Measurements from ENCODE around the gene PCDHB1. TPM values are rescaled to one million over a fixed set of nuclear protein-coding genes. Genes with fewer than 3 reads are reported as not detected.

Gene PCDHB1
- total and polyA plus RNA-seq, 2 of the 8 experiments (the other 6 are each of a cell fraction or from before 2014, with no cell fraction given): 0.03 to 0.04 TPM

DNA sequence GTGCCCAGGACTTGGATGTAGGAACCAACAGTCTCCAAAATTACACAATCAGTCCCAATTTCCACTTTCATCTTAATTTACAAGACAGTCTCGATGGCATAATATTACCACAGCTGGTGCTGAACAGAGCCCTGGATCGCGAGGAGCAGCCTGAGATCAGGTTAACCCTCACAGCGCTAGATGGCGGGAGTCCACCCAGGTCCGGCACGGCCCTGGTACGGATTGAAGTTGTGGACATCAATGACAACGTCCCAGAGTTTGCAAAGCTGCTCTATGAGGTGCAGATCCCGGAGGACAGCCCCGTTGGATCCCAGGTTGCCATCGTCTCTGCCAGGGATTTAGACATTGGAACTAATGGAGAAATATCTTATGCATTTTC lies 44.1 kb downstream of the PCDHB1 start:
- no peak overlapping the region for H4K5ac ChIP-seq (ENCODE audit: insufficient read length, low read depth, low read length)
- peaks cover 3% of the 10 kb centered on the region for H3K23me2 ChIP-seq (ENCODE audit: low read depth, low read length)
- CTCF ChIA-PET (ENCODE audit: partially characterized antibody): interaction anchor here (0.6 to 2.8 kb wide), 36 partner anchors 9 to 469 kb away, joined by 3 to 24 read pairs (median 4); partner anchors contain the start of genes PCDHB10, PCDHB12, PCDHB15 and PCDHB16
- H4K20me1 ChIP-seq (replicated peaks in 1 of 2; ENCODE audit: control insufficient read depth in 1 of 2, insufficient read depth in 2 of 2, low read length in 2 of 2): no peaks in the 10 kb centered on the region
- WGBS, 2 experiments (ENCODE audit: extremely low coverage in 1 of 2, insufficient coverage in 1 of 2, insufficient read length in 1 of 2, insufficient replicate concordance in 2 of 2, low coverage in 1 of 2, low lambda C conversion rate in 2 of 2, missing lambda C conversion rate in 1 of 2): 58% methylated on average over 12 of the region's 12 CpGs; no CpG with 5 or more reads in 1 of the 2 experiments
- no peak overlapping the region for H2BK120ac ChIP-seq (replicated peaks; ENCODE audit: low read depth, low read length)
- H3K27ac ChIP-seq (ENCODE audit: low read depth, low read length): no peak overlapping the region
- H3K27me3 ChIP-seq (replicated peaks in 1 of 4; ENCODE audit: control insufficient read depth in 3 of 4, extremely low read depth in 1 of 4, insufficient read depth in 3 of 4, low read length in 3 of 4): no peaks in the 10 kb centered on the region
- peaks cover 0 to 7% of the 10 kb centered on the region in 2 experiments; a peak in 1 of 4 replicates for H3K9me3 ChIP-seq (ENCODE audit: insufficient read depth in 2 of 2, low read depth in 1 of 2, low read length in 1 of 2)
- H3K56ac ChIP-seq (replicated peaks; ENCODE audit: insufficient read length, low read depth, low read length): no peak overlapping the region
- peaks cover 0 to 10% (median 0%) of the 10 kb centered on the region in 4 experiments; a peak in 2 of 8 replicates for H3K36me3 ChIP-seq (ENCODE audit: control insufficient read depth in 2 of 4, insufficient read depth in 4 of 4, low read length in 3 of 4)
- peak overlapping the region; percentile 79 to 80 for H3K4me2 ChIP-seq (ENCODE audit: insufficient read depth in 1 of 2, low read depth in 2 of 2, low read length in 2 of 2)
- POLR2A ChIA-PET (ENCODE audit: partially characterized antibody): interaction anchor here (0.8 to 2.0 kb wide), 15 partner anchors 9 to 275 kb away, joined by 3 to 14 read pairs (median 5); partner anchors contain the start of genes PCDHA11, PCDHA6, PCDHB12 and PCDHB16
- FAIRE-seq: peak; percentile 55
- no peak overlapping the region; the same call in 1 of the 2 replicates for H3K18ac ChIP-seq (ENCODE audit: extremely low read depth, low read length)
- peaks cover 0 to 19% of the 10 kb centered on the region in 2 experiments; a peak in 3 of 4 replicates for H3K79me2 ChIP-seq (ENCODE audit: control insufficient read depth in 1 of 2, insufficient read depth in 2 of 2, low read length in 2 of 2)
- no peaks in the 10 kb centered on the region for H3K79me1 ChIP-seq (ENCODE audit: low read depth, low read length)
- H3K4me3 ChIP-seq (ENCODE audit: extremely low read depth in 1 of 4, insufficient read depth in 2 of 4, low read depth in 3 of 4, low read length in 4 of 4): peak overlapping the region; percentile 80 to 99 (median 92)
- no peak overlapping the region for H2BK15ac ChIP-seq (ENCODE audit: low read length)
- no peak overlapping the region for H2BK20ac ChIP-seq (ENCODE audit: low read length)
- no peak overlapping the region for H2BK12ac ChIP-seq (ENCODE audit: low read depth, low read length)
- no peak for DNase-seq (ENCODE audit: low read depth in 1 of 2, low spot score in 2 of 2)
- H4K91ac ChIP-seq (replicated peaks; ENCODE audit: insufficient read length, low read length): no peak overlapping the region
- no peak overlapping the region for H4K8ac ChIP-seq (ENCODE audit: extremely low read depth, insufficient read depth, low read length)
- no peak overlapping the region for H3K14ac ChIP-seq (ENCODE audit: insufficient read length)
- H2AK5ac ChIP-seq (ENCODE audit: low read depth, low read length): no peak overlapping the region
- H2AFZ ChIP-seq (ENCODE audit: low read length): no peak overlapping the region
- no peaks in the 10 kb centered on the region; a peak in 4 of 7 replicates for H3K4me1 ChIP-seq (replicated peaks in 1 of 4; ENCODE audit: control insufficient read depth in 3 of 4, insufficient read depth in 4 of 4, low read length in 3 of 4)
- H2BK5ac ChIP-seq (ENCODE audit: low read depth, low read length): no peak overlapping the region
- peak overlapping the region; percentile 36 to 98 (median 93) for H3K9ac ChIP-seq (replicated peaks in 1 of 4; ENCODE audit: extremely low read depth in 1 of 4, low read depth in 3 of 4, low read length in 3 of 4)
- H3K4ac ChIP-seq (replicated peaks; ENCODE audit: insufficient read length, low read depth, low read length): no peak overlapping the region
- H3K23ac ChIP-seq (ENCODE audit: insufficient read length): no peak overlapping the region
- no peak for TF ChIP-seq SP4 (IDR thresholded peaks at IDR 0.05; ENCODE audit: low read length)
- no peak for TF ChIP-seq BRCA1 (IDR thresholded peaks at IDR 0.05; ENCODE audit: low read depth, low read length)
- no peak for TF ChIP-seq EGR1 (IDR thresholded peaks at IDR 0.05; ENCODE audit: borderline replicate concordance, low read depth, low read length)
- TF ChIP-seq KDM4A (IDR thresholded peaks at IDR 0.05; ENCODE audit: low read depth, low read length, severe bottlenecking): peak; percentile 1
- TF ChIP-seq, protein P1, sequence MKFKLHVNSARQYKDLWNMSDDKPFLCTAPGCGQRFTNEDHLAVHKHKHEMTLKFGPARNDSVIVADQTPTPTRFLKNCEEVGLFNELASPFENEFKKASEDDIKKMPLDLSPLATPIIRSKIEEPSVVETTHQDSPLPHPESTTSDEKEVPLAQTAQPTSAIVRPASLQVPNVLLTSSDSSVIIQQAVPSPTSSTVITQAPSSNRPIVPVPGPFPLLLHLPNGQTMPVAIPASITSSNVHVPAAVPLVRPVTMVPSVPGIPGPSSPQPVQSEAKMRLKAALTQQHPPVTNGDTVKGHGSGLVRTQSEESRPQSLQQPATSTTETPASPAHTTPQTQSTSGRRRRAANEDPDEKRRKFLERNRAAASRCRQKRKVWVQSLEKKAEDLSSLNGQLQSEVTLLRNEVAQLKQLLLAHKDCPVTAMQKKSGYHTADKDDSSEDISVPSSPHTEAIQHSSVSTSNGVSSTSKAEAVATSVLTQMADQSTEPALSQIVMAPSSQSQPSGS (IDR thresholded peaks at IDR 0.05; ENCODE audit: low read length): no peak
- TF ChIP-seq ASH2L (IDR thresholded peaks at IDR 0.05; ENCODE audit: low read length): no peak
- TF ChIP-seq, protein P2, sequence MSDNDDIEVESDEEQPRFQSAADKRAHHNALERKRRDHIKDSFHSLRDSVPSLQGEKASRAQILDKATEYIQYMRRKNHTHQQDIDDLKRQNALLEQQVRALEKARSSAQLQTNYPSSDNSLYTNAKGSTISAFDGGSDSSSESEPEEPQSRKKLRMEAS (IDR thresholded peaks at IDR 0.05): 0 out of 2 replicates have a peak, but pooled peaks have one; percentile 11
- no peak for TF ChIP-seq NANOG (IDR thresholded peaks at IDR 0.05; ENCODE audit: insufficient read depth, low read depth, low read length, poor library complexity, severe bottlenecking)
- no peak for TF ChIP-seq TEAD4 (IDR thresholded peaks at IDR 0.05; ENCODE audit: low read depth, low read length)
- no peak for TF ChIP-seq SRF (IDR thresholded peaks at IDR 0.05; ENCODE audit: low read depth, low read length)
- no peak for TF ChIP-seq YY1 (IDR thresholded peaks at IDR 0.05; ENCODE audit: low read depth, low read length)
- no peak for TF ChIP-seq BACH1 (IDR thresholded peaks at IDR 0.05; ENCODE audit: low read length)

All from H1 (cell line).